KOPT-K1 (cell line): ENCODE results near the gene EAF2.

Experiments used
- H3K27ac ChIP-seq: fragments of 200-600 bp; sonication (generic); 2 replicates; pipeline ENCODE4 v1.5.1; 2016; ENCODE audit warnings: antibody characterized with exemption, mild to moderate bottlenecking, low read depth, low read length; ENCODE audit not compliant: poor library complexity, severe bottlenecking
- H3K36me3 ChIP-seq: fragments of 200-600 bp; sonication (generic); 2 replicates; pipeline ENCODE4 v1.5.1; 2017; ENCODE audit warnings: antibody characterized with exemption, mild to moderate bottlenecking, low read length, moderate library complexity; ENCODE audit not compliant: insufficient read depth
- H3K9me3 ChIP-seq: fragments of 200-600 bp; sonication (generic); 2 replicates; pipeline ENCODE4 v1.5.1; 2017; ENCODE audit warnings: antibody characterized with exemption, low read length, mild to moderate bottlenecking; ENCODE audit not compliant: insufficient read depth, poor library complexity, severe bottlenecking

The EAF2 gene

DNA sequence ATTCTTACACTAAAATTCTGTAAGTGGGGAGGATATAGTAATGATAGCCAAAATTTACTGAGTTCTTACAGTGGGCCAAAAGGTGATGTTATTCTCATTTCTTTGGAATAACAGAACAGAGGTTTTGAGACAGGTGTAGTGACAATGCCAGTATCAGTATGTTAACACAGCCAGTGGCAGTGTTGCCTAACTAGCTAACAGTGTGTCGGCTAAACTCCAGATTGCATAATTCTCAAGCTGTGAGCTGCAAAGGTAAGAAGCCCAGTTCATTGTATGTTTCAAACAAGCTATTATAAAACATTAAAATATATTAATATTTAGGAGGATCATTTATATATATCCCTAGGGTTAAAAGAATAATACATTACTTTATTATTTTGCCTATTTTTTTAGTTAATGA lies 60.1 kb downstream of the EAF2 start:
- H3K9me3 ChIP-seq = no peaks in the 10 kb centered on the region
- H3K27ac ChIP-seq = no peak overlapping the region
- H3K36me3 ChIP-seq = no peaks in the 10 kb centered on the region

DNA sequence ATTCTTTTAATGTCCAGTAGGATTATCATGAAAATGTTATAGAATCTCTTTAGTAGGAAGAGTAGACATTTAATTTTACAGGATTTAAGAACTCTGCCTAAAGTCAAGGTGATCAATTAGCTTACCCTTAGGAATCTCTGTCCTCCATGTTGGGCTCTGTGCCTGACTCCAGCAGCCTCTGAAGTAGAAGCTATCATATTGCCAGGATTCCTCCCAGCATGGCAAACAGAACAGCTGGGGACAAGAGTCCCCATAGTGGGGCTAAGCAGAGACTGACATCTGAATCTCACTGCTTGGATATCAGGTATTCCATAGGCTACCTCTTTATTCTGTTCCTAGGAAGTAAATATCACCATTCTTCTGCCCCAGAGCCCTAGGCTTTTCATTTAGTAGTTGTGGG lies 60.7 kb downstream of the EAF2 start:
- no peaks in the 10 kb centered on the region for H3K36me3 ChIP-seq
- H3K9me3 ChIP-seq = no peaks in the 10 kb centered on the region
- H3K27ac ChIP-seq = no peak overlapping the region

- no peaks in the 10 kb centered on the region for H3K36me3 ChIP-seq
- no peak overlapping the region for H3K27ac ChIP-seq
- no peaks in the 10 kb centered on the region for H3K9me3 ChIP-seq
Observed at GRCh38 chr3:121896823-121897222, 61.8 kb downstream of the EAF2 start.

DNA sequence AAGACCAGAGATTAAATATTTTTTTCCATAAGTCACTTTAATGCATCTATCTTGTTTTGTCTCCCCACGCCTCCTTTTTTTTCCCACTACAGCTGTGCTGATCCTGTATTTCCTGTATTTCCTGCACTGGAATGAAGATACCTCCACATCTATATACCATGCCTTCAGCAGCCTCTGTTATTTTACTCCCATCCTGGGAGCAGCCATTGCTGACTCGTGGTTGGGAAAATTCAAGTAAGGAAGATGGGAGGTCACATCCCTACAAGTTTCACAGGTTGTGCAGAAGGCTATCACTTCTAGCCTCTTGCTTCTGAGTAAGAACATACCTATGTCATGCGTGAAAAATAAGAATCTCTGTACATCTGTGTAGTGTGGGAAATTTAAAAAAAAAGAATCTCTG lies 62.3 kb downstream of the EAF2 start:
- Histone ChIP-seq H3K9me3 (no peaks in the 10 kb centered on the region), H3K27ac (no peak overlapping the region), H3K36me3 (no peaks in the 10 kb centered on the region)

GRCh38 chr3:121913305-121913990 lies 78.4 kb downstream of the EAF2 start:
- Histone ChIP-seq H3K9me3 (no peaks in the 10 kb centered on the region), H3K36me3 (no peaks in the 10 kb centered on the region), H3K27ac (no peak overlapping the region)

GRCh38 chr3:121914081-121914998 lies 79.3 kb downstream of the EAF2 start:
- no peaks in the 10 kb centered on the region for H3K36me3 ChIP-seq
- H3K27ac ChIP-seq = no peak overlapping the region
- no peaks in the 10 kb centered on the region for H3K9me3 ChIP-seq

DNA sequence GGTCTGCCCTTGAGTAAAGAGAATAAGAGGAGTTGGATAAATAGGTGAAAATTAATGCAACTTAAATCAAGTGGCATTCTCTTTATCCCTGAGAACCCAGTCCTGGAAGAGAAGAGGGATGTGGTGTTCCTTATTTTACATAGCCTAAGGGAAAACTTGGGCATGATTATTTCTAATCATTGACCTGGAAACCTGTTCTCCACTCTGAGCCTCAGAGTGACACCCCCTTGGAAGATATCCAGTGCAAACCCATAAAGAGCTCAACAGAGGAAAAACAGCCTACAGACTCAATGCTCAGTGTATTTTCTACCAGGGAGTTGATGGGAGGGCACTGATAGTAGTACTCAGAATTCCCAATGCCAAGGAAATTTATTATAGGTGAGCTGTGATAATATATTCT lies 81.2 kb downstream of the EAF2 start:
- Histone ChIP-seq H3K9me3 (no peaks in the 10 kb centered on the region), H3K36me3 (no peaks in the 10 kb centered on the region), H3K27ac (no peak overlapping the region)

- H3K36me3 ChIP-seq = no peaks in the 10 kb centered on the region
- H3K27ac ChIP-seq = no peak overlapping the region
- no peaks in the 10 kb centered on the region for H3K9me3 ChIP-seq
Observed at GRCh38 chr3:121918779-121919483, 83.9 kb downstream of the EAF2 start.

DNA sequence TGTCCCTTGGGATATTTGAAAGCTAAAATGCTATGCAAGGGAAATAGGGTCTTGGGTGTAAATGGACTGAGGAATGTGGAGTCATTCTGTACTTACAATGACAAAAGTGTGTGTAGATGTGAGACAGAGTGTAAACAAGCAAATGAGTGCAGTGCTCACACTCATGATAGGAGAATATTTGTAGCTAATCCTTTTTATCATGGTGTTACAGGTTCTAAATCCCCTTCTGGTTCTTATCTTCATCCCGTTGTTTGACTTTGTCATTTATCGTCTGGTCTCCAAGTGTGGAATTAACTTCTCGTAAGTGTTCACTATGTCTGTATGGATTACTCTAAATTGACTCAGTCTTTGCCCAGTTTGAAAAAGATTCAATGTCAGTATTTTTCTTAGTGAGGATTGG lies 89.7 kb downstream of the EAF2 start:
- no peaks in the 10 kb centered on the region for H3K9me3 ChIP-seq
- no peak overlapping the region for H3K27ac ChIP-seq
- no peaks in the 10 kb centered on the region for H3K36me3 ChIP-seq

DNA sequence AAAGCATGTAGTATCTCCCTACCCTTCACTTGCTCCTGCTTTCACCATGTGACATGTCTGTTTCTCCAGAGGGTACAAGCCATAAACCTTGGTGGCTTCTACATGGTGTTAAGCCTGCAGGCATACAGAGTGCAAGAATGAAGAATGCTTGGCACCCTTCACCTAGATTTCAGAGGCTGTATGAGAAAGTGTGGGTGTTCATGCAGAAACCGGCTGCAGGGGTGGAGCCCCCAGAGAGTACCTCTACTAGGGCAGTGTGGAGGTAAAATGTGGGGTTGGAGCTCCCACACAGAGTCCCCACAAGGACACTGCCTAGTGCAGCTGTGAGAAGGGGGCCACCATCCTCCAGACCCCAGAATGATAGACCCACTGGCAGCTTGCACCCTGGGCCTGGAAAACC lies 91.4 kb downstream of the EAF2 start:
- Histone ChIP-seq H3K27ac (no peak overlapping the region), H3K36me3 (no peaks in the 10 kb centered on the region), H3K9me3 (no peaks in the 10 kb centered on the region)
